NCI-H446 treated with DMSO at 0.1 percent for 48 hours (cell line): ENCODE measurements around the gene CLDND1.
A peak's percentile ranks its signal among the peaks of the same experiment; 100 is the strongest.

Experiments used
- DNase-seq: peaks from one replicate; lab custom pipeline; 2025; lab: John Stamatoyannopoulos, UW

Gene CLDND1

GRCh38 chr3:98551754-98552153 is 29.1 kb upstream of the CLDND1 start:
- no peak for DNase-seq

GRCh38 chr3:98551236-98551635 is 28.5 kb upstream of the CLDND1 start:
- no peak for DNase-seq

GRCh38 chr3:98550833-98551232 is 28.1 kb upstream of the CLDND1 start:
- no peak for DNase-seq

- DNase-seq: no peak
These were observed 25.8 kb upstream of the CLDND1 start for GRCh38 chr3:98548544-98548943.

DNA sequence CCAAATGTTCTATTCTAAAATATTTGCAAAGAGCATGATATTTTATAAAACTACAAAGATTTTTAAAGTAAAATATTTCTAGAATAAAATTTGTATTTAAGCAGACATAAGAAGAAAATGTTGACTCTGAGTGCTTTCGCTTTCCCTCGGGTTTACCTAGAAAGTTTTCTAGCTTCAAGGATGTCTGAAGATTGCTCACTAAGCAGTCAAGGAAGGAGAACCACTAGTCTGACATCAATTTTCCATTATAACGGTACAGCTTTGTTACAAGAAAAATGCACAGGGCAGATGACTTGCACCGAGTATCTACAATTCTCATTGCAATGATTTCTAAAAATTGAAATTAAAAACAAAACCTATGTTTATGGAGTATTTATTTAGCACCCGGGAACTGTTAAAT is 23.2 kb upstream of the CLDND1 start:
- DNase-seq: no peak

DNA sequence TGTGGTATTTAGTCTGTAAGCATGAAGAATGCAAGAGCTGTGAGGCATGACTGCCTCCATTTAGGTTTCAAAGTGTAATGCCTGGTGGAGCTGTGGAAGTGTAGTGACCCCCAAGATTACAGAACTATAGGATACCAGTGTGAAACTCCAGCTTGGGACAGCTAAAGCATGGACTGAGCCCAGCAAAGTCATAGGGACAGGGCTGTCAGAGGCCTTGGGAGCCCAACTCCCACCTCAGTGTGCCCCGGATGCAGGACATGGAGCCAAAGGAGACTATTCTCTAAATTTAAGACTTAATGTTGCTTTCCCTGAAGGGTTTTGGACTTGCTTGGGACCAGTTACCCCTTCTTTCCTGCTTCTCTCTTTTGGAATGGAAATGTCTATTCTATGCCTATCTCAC is 19.9 kb upstream of the CLDND1 start:
- no peak for DNase-seq

DNA sequence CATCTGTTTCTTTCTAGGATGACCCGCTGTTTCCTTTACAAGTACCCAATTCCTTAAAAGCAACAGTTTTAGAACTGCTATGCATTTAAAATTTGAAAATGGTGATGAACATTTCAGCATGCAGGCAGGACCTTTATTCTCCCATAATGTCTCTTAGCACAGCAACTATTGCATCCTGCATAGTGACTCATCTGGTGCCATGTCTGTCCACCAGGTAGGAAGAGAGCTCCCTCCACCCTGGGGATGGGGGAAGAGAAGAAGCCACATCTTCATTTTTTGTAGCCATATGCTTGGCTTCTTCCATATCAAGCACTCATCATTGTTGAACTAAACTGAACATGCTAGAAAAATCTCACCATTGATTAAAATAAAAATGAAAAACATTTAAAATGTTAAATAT is 19.0 kb upstream of the CLDND1 start:
- no peak for DNase-seq

- no peak for DNase-seq
These were observed 17.6 kb upstream of the CLDND1 start for GRCh38 chr3:98540346-98540745.

DNA sequence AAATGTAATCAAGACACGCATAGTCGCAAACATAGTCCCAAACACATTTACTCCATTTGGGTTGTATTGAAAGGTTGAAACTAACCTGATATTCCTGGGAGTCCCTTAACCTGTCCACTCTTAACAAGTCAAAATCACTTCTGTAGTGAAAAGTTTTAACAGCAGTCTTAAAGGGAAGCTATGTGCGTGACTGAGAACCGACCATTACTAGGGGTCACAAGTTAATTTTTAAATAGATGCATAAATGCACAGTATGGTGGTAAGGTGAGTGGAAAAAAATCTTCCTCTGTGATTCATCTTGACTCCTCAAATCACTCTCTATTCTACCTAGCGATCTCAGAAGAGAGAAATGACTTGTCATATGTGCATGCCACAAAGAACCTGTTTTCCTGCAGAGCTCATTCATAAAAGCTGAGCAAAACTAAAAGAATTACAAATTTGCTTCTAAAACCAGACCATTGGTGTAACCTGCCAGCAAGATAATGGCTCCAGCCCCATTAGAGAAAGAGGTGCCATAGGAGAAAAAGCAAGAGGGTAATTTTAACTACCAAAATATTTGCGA is 13.8 kb upstream of the CLDND1 start:
- DNase-seq: no peak

- DNase-seq: no peak
These were observed 12.0 kb upstream of the CLDND1 start for GRCh38 chr3:98534734-98535133.

DNA sequence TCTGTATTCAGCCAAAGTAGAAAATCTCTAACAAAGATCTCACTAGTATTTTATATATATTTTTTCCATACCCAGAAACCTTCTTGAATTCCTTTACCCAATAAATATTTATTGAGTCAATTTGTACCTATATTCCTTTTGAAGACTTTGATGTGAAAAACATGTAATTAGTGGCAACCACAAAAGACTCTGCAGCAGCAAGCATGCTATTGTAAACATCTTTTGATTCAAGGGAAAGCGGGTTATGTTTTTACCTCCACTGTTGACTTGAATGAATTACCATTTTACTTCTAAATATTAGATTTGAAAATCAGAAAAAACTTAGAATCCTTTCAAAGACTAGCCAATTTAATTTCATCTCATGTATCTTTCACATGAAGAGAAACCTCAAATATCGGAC is 11.5 kb upstream of the CLDND1 start:
- no peak for DNase-seq

- DNase-seq: no peak
These were observed 10.2 kb upstream of the CLDND1 start for GRCh38 chr3:98532709-98533571.

- DNase-seq: no peak
These were observed 9.6 kb upstream of the CLDND1 start for GRCh38 chr3:98532275-98532637.

DNA sequence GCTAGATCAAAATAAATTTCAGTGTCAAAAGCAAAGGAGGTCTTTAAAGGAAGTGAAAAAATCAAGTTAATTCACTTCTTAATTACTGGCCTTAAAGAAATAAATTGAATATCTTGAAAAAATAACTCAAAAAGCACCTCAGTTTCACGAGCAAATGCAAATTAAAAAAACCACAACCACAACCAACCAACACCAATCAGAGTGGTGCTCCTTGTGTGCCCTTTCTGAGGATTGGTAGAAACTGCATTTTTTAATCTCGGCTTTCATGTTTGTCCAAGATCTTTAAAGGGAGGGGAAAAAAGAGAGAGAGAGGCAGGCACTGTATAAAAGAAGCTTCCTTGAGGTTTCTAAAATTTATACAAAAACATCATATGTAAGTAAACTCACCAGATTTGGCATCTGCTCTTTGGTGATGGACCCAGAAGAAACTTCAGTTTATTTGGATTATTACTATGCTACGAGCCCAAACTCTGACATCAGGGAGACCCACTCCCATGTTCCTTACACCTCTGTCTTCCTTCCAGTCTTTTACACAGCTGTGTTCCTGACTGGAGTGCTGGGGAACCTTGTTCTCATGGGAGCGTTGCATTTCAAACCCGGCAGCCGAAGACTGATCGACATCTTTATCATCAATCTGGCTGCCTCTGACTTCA is 9.0 kb upstream of the CLDND1 start, which contains the start of gene GPR15:
Gene GPR15 (plus strand): TSS at position 357 of the 653 bp plus-strand sequence. CDS start 56 bp downstream, at position 413.
- no peak for DNase-seq

- no peak for DNase-seq
These were observed 8.0 kb upstream of the CLDND1 start for GRCh38 chr3:98530676-98531075.

DNA sequence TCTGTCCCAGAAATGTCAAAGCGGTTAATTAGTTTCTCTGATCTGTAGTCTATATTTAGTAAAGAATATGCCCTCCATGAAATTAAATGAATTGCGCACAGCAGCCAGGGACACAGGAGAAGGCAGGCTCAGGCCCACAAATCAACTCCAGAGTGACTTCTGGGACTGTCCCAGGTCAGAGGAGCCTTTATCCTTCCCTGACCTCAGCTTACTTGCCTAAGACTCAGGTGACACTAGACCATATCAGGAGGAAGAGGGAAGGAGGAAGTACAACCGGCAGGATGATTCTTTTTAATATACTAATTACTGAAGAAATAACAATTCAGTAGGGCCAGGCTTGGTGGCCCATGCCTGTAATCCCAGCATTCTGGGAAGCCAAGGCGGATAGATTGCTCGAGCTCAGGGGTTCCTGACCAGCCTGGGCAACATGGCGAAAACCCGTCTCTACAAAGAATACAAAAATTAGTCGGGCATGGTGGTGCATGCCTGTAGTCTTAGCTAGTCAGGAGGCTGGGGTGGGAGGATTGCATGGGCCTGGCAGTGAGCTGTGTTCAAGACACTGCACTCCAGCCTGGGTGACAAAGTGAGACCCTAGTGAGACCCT is 7.3 kb upstream of the CLDND1 start:
- no peak for DNase-seq

GRCh38 chr3:98528474-98529346 is 6.0 kb upstream of the CLDND1 start:
- no peak for DNase-seq

DNA sequence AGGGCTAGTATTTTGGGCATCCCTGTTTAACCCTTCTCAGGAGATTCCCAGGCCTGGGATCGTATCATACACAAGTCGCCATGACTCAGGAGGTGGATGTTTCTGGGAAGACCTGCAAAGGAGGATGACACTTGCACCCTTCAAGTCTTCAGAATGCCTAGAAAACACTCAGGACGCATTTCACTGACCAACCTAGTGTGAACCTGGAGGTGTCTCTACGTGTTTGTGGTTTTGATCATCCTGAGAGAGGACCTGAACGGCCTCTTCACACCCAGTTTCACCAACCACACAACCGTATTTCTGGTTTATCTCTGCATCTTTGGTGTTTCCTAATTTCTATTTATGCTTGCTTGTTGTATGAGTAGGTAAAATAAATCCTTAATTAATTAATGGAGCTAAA is 2.8 kb upstream of the CLDND1 start:
- no peak for DNase-seq

- DNase-seq: peak; percentile 8
These were observed 682 bp downstream of the CLDND1 start for GRCh38 chr3:98521897-98522543.

DNA sequence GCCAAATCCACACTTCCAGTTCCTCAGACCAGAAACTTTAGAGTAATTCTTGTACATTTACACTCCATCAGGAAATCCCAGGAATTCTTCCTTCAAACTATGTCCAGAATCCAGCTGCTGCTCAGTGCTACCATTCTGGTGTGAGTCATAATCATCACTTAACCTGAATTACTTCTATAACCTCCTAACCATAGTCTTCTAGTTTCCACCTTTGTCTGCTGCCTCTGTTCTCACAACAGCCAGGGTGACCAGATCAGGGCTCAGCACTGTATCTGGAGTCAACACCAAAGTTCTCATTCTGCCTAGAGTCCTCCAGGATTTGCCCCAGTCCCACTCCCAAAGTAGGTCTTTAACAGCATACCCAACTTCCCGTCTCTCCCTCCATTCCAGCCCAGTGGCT is 3.4 kb downstream of the CLDND1 start:
- DNase-seq: no peak

DNA sequence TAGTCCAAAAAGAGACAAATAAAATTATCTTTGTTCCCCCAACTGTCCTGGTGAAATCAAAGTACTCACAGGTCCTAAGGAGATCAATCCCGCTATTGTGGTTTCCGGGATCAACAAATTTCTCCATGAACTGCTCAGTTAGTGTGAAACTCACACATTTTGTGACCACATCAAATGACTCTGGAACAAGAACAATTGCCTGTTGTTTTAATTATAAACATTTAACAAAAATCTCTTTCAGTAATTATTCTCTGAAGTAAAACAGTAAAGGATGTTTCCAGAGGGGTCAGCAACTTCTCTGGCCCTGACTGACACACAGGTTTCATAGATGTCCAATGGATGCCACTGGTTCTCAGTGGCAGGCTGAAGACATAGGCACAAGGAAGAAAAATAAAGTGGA is 3.9 kb downstream of the CLDND1 start:
- DNase-seq: no peak
